Glutamatergic neuron (in vitro differentiated cells): ENCODE results near the gene MAMDC2. TPM values are rescaled to one million over a fixed set of nuclear protein-coding genes. Genes with fewer than 3 reads are reported as not detected.

Experiments used
- DNase-seq: peaks from one replicate; pipeline ENCODE4 v3.0.0; 2022
- H3K27ac Mint-ChIP-seq: one replicate; pipeline ENCODE4 v1.8.0; 2020; ENCODE audit warnings: mild to moderate bottlenecking, mixed read lengths, inconsistent platforms; ENCODE audit not compliant: unreplicated experiment
- H3K27me3 Mint-ChIP-seq: one replicate; pipeline ENCODE4 v1.8.0; 2020; ENCODE audit warnings: mild to moderate bottlenecking, moderate library complexity, mixed read lengths, inconsistent platforms; ENCODE audit not compliant: unreplicated experiment
- H3K36me3 Mint-ChIP-seq: one replicate; pipeline ENCODE4 v1.8.0; 2020; ENCODE audit warnings: mild to moderate bottlenecking, mixed read lengths, inconsistent platforms; ENCODE audit not compliant: unreplicated experiment
- H3K4me1 Mint-ChIP-seq: one replicate; pipeline ENCODE4 v1.8.0; 2020; ENCODE audit warnings: mild to moderate bottlenecking, low read depth, mixed read lengths, inconsistent platforms; ENCODE audit not compliant: unreplicated experiment
- H3K4me3 Mint-ChIP-seq: one replicate; pipeline ENCODE4 v1.8.0; 2020; ENCODE audit warnings: mild to moderate bottlenecking, mixed read lengths, inconsistent platforms; ENCODE audit not compliant: unreplicated experiment
- H3K9me3 Mint-ChIP-seq: one replicate; pipeline ENCODE4 v1.8.0; 2020; ENCODE audit warnings: mild to moderate bottlenecking, moderate library complexity, mixed read lengths, inconsistent platforms; ENCODE audit not compliant: unreplicated experiment
- CTCF ChIP-seq: fragments of 200-600 bp; sonication (generic); IDR thresholded peaks from one replicate; pipeline ENCODE4 v1.5.0; 2021; ENCODE audit not compliant: partially characterized antibody, unreplicated experiment
- total RNA-seq: library from RNA; stranded (reverse); fragmentation: NEBNext Ultra II Directional; extraction: Animal tissue kit (Norgen Biotek cat#: 25700); gene quantifications from one replicate; pipeline ENCODE4 v1.2.1, GENCODE V29; 2021; ENCODE audit not compliant: unreplicated experiment

Gene MAMDC2
- total RNA-seq, 1 donor from 2014 or later: 0.22 TPM

GRCh38 chr9:70076678-70077077 lies 33.0 kb downstream of the MAMDC2 start:
- Mint-ChIP-seq H3K4me1 (no peaks in the 10 kb centered on the region), H3K4me3 (no peak overlapping the region), H3K9me3 (no peaks in the 10 kb centered on the region), H3K36me3 (no peaks in the 10 kb centered on the region), H3K27ac (no peak overlapping the region), H3K27me3 (no peaks in the 10 kb centered on the region)
- no peak for TF ChIP-seq CTCF
- no peak for DNase-seq

GRCh38 chr9:70079417-70080037 lies 35.9 kb downstream of the MAMDC2 start:
- H3K27me3 Mint-ChIP-seq: no peaks in the 10 kb centered on the region
- no peaks in the 10 kb centered on the region for H3K9me3 Mint-ChIP-seq
- no peak overlapping the region for H3K4me3 Mint-ChIP-seq
- no peak for DNase-seq
- H3K4me1 Mint-ChIP-seq: no peaks in the 10 kb centered on the region
- no peaks in the 10 kb centered on the region for H3K36me3 Mint-ChIP-seq
- TF ChIP-seq CTCF: no peak
- H3K27ac Mint-ChIP-seq: no peak overlapping the region

GRCh38 chr9:70080481-70081119 lies 37.0 kb downstream of the MAMDC2 start:
- Mint-ChIP-seq H3K36me3 (no peaks in the 10 kb centered on the region), H3K4me3 (no peak overlapping the region), H3K9me3 (no peaks in the 10 kb centered on the region), H3K27me3 (no peaks in the 10 kb centered on the region), H3K27ac (no peak overlapping the region), H3K4me1 (no peaks in the 10 kb centered on the region)
- DNase-seq: no peak
- TF ChIP-seq CTCF: no peak

GRCh38 chr9:70081120-70081495 lies 37.5 kb downstream of the MAMDC2 start:
- Mint-ChIP-seq H3K27me3 (no peaks in the 10 kb centered on the region), H3K4me1 (no peaks in the 10 kb centered on the region), H3K36me3 (no peaks in the 10 kb centered on the region), H3K27ac (no peak overlapping the region), H3K9me3 (no peaks in the 10 kb centered on the region), H3K4me3 (no peak overlapping the region)
- no peak for DNase-seq
- no peak for TF ChIP-seq CTCF

GRCh38 chr9:70083429-70083828 lies 39.8 kb downstream of the MAMDC2 start:
- Mint-ChIP-seq H3K4me3 (no peak overlapping the region), H3K27ac (no peak overlapping the region), H3K4me1 (no peaks in the 10 kb centered on the region), H3K36me3 (no peaks in the 10 kb centered on the region), H3K27me3 (no peaks in the 10 kb centered on the region), H3K9me3 (no peaks in the 10 kb centered on the region)
- no peak for TF ChIP-seq CTCF
- DNase-seq: no peak
